H1 (cell line): Measurements from ENCODE around the gene PPP1R3G. TPM values are rescaled to one million over a fixed set of nuclear protein-coding genes. Genes with fewer than 3 reads are reported as not detected.

Experiments used
- MAX ChIP-seq: IDR thresholded peaks from 2 replicates; pipeline ENCODE4 v1.6.1; 2012; ENCODE audit warnings: inconsistent platforms
- polyA plus RNA-seq, 7 experiments: library from polyadenylated mRNA; depleted of rRNA in 3 of 7; stranded (reverse) in 5 of 7; unstranded in 2 of 7; fragments of >200 nt in 5 of 7; fragments of 200-250 nt in 2 of 7; gene quantifications; 1 replicate in 5 of 7; 2 replicates in 1 of 7; 4 replicates in 1 of 7; pipeline versions ENCODE4 v1.2.1 to v1.2.3, GENCODE V29; 2011 to 2013; ENCODE audit warnings: missing spikeins in 2 of 7, mixed read lengths in 2 of 7
- total RNA-seq: library from RNA; stranded (reverse); fragmentation: NEBNext Ultra II Directional; extraction: Animal tissue kit (Norgen Biotek cat#: 25700); gene quantifications from 2 replicates; pipeline ENCODE4 v1.2.1, GENCODE V29; 2021

Gene PPP1R3G
- total and polyA plus RNA-seq, 2 of the 8 experiments (the other 6 are each of a cell fraction or from before 2014, with no cell fraction given), result 0.03 to 0.09 TPM

GRCh38 chr6:5036269-5036668, 48.9 kb upstream of the PPP1R3G start (continued):
- peak; percentile 95 for TF ChIP-seq MAX
